ENCODE measurements around the gene IL15RA. TPM values are rescaled to one million over a fixed set of nuclear protein-coding genes. Genes with fewer than 3 reads are reported as not detected.

Gene IL15RA
- total and polyA plus RNA-seq, 2 of the 8 experiments (the other 6 are each of a cell fraction or from before 2014, with no cell fraction given): 1.3 to 1.4 TPM

- no peak for TF ChIP-seq CHD7 (IDR thresholded peaks at IDR 0.05; ENCODE audit: insufficient replicate concordance, low read length)
- no peak for TF ChIP-seq SUZ12 (IDR thresholded peaks at IDR 0.05; ENCODE audit: low read length)
- TF ChIP-seq EGR1 (IDR thresholded peaks at IDR 0.05; ENCODE audit: borderline replicate concordance, low read depth, low read length): no peak
- no peak for TF ChIP-seq E2F6 (IDR thresholded peaks at IDR 0.05)
- TF ChIP-seq TEAD4 (IDR thresholded peaks at IDR 0.05; ENCODE audit: low read depth, low read length): no peak
- no peak for TF ChIP-seq CBX5 (IDR thresholded peaks at IDR 0.05; ENCODE audit: low read depth, low read length)
- no peak for TF ChIP-seq TAF7 (optimal IDR thresholded peaks at IDR 0.05; ENCODE audit: borderline replicate concordance, low read depth, low read length)
- TF ChIP-seq GABPA (IDR thresholded peaks at IDR 0.05; ENCODE audit: borderline replicate concordance, insufficient read depth, low read length): no peak
- no peak for TF ChIP-seq USF2 (IDR thresholded peaks at IDR 0.05; ENCODE audit: low read length)
Measured at GRCh38 chr10:5970066-5970465, 7.3 kb downstream of the IL15RA start (continued).
